Loucy (cell line): Measurements from ENCODE around the gene SBF2.
A peak's percentile ranks its signal among the peaks of the same experiment; 100 is the strongest.

ENCODE experiments used
- H2AFZ ChIP-seq: fragments of 200-600 bp; sonication (generic); 2 replicates; pipeline ENCODE4 v1.6.0; 2016; ENCODE audit warnings: antibody characterized with exemption, mild to moderate bottlenecking, low read length, moderate library complexity
- H3F3A ChIP-seq: fragments of 200-600 bp; 2 replicates; pipeline ENCODE4 v1.6.0; 2016; ENCODE audit warnings: antibody characterized with exemption, low read depth, mild to moderate bottlenecking
- H3K27me3 ChIP-seq: fragments of 200-600 bp; sonication (generic); 2 replicates; pipeline ENCODE4 v1.6.1; 2014; ENCODE audit warnings: low read length, mild to moderate bottlenecking; ENCODE audit not compliant: insufficient read depth, poor library complexity, severe bottlenecking
- H3K36me3 ChIP-seq: fragments of 200-600 bp; sonication (generic); 2 replicates; pipeline ENCODE4 v1.6.1; 2016; ENCODE audit warnings: low read length; ENCODE audit not compliant: insufficient read depth
- H3K4me1 ChIP-seq: fragments of 200-600 bp; sonication (generic); 2 replicates; pipeline ENCODE4 v1.5.1; 2014; ENCODE audit warnings: low read length, mild to moderate bottlenecking; ENCODE audit not compliant: insufficient read depth, poor library complexity, severe bottlenecking
- H3K4me2 ChIP-seq: fragments of 200-600 bp; sonication (generic); 2 replicates; pipeline ENCODE4 v1.6.0; 2014; ENCODE audit warnings: antibody characterized with exemption, low read length, low read depth, mild to moderate bottlenecking; ENCODE audit not compliant: poor library complexity, severe bottlenecking
- H3K4me3 ChIP-seq: fragments of 200-600 bp; sonication (generic); 2 replicates; pipeline ENCODE4 v1.5.1; 2014; ENCODE audit warnings: low read length, mild to moderate bottlenecking, mixed read lengths; ENCODE audit not compliant: poor library complexity, severe bottlenecking
- H3K79me2 ChIP-seq: fragments of 200-600 bp; sonication (generic); 2 replicates; pipeline ENCODE4 v1.6.1; 2014; ENCODE audit warnings: low read length; ENCODE audit not compliant: insufficient read depth
- H3K9ac ChIP-seq: fragments of 200-600 bp; sonication (generic); 2 replicates; pipeline ENCODE4 v1.6.0; 2014; ENCODE audit warnings: mild to moderate bottlenecking, low read depth, low read length, moderate library complexity; ENCODE audit not compliant: poor library complexity, severe bottlenecking
- H3K9me2 ChIP-seq: fragments of 200-600 bp; sonication (generic); replicated peaks from 2 replicates; pipeline ENCODE4 v1.6.1; 2016; ENCODE audit warnings: low read depth, low read length, mixed read lengths
- H3K9me3 ChIP-seq: fragments of 200-600 bp; sonication (generic); 2 replicates; pipeline ENCODE4 v1.6.1; 2014; ENCODE audit warnings: mild to moderate bottlenecking, antibody characterized with exemption, low read length, low read depth; ENCODE audit not compliant: insufficient read depth
- H4K20me1 ChIP-seq: fragments of 200-600 bp; sonication (generic); 2 replicates; pipeline ENCODE4 v1.6.0; 2014; ENCODE audit warnings: antibody characterized with exemption, low read length, mild to moderate bottlenecking; ENCODE audit not compliant: insufficient read depth, poor library complexity, severe bottlenecking
- CTCF ChIP-seq: fragments of 200-600 bp; sonication (generic); conservative IDR thresholded peaks from 2 replicates; pipeline ENCODE4 v1.5.1; 2014; ENCODE audit warnings: mild to moderate bottlenecking, antibody characterized with exemption, low read length
- EZH2phosphoT487 ChIP-seq: fragments of 200-600 bp; IDR thresholded peaks from 2 replicates; pipeline ENCODE4 v1.6.1; 2018; ENCODE audit warnings: antibody characterized with exemption, mild to moderate bottlenecking, moderate library complexity, borderline replicate concordance

SBF2 gene

GRCh38 chr11:9748361-9748970, 545.6 kb downstream of the SBF2 start:
- no peak overlapping the region for H3K4me3 ChIP-seq
- H3K4me1 ChIP-seq: peaks cover 12% of the 10 kb centered on the region

GRCh38 chr11:9747828-9748227, 546.2 kb downstream of the SBF2 start:
- TF ChIP-seq CTCF: no peak
- TF ChIP-seq EZH2phosphoT487: no peak
- no peaks in the 10 kb centered on the region for H3K79me2 ChIP-seq
- H3K4me2 ChIP-seq: no peak overlapping the region
- H4K20me1 ChIP-seq: no peaks in the 10 kb centered on the region
- H3K4me3 ChIP-seq: no peak overlapping the region
- no peaks in the 10 kb centered on the region for H3F3A ChIP-seq
- peaks cover 4% of the 10 kb centered on the region; the same call in 1 of the 2 replicates for H3K9me3 ChIP-seq
- no peak overlapping the region for H2AFZ ChIP-seq
- no peak overlapping the region for H3K9ac ChIP-seq
- peaks cover 8% of the 10 kb centered on the region; the same call in 1 of the 2 replicates for H3K36me3 ChIP-seq
- H3K4me1 ChIP-seq: peaks cover 12% of the 10 kb centered on the region
- no peaks in the 10 kb centered on the region for H3K9me2 ChIP-seq
- H3K27me3 ChIP-seq: no peaks in the 10 kb centered on the region

More at GRCh38 chr11:9748361-9748970, 545.6 kb downstream of the SBF2 start:
- peaks cover 4% of the 10 kb centered on the region; the same call in 1 of the 2 replicates for H3K9me3 ChIP-seq
- H3K79me2 ChIP-seq: no peaks in the 10 kb centered on the region
- H3K36me3 ChIP-seq: peaks cover 8% of the 10 kb centered on the region; the same call in 1 of the 2 replicates
- H2AFZ ChIP-seq: no peak overlapping the region
- H3K4me2 ChIP-seq: no peak overlapping the region
- H4K20me1 ChIP-seq: no peaks in the 10 kb centered on the region
- no peak overlapping the region for H3K9ac ChIP-seq
- H3K27me3 ChIP-seq: no peaks in the 10 kb centered on the region
- H3K9me2 ChIP-seq: no peaks in the 10 kb centered on the region
- TF ChIP-seq EZH2phosphoT487 (no peak), CTCF (peak; percentile 94)
- no peaks in the 10 kb centered on the region for H3F3A ChIP-seq

GRCh38 chr11:9747229-9747628, 546.8 kb downstream of the SBF2 start:
- no peaks in the 10 kb centered on the region for H3K79me2 ChIP-seq
- H2AFZ ChIP-seq: no peak overlapping the region
- H3F3A ChIP-seq: no peaks in the 10 kb centered on the region
- no peak overlapping the region for H3K4me2 ChIP-seq
- no peaks in the 10 kb centered on the region for H4K20me1 ChIP-seq
- H3K4me1 ChIP-seq: peaks cover 12% of the 10 kb centered on the region
- TF ChIP-seq CTCF (no peak), EZH2phosphoT487 (no peak)
- H3K36me3 ChIP-seq: peaks cover 9% of the 10 kb centered on the region; the same call in 1 of the 2 replicates
- H3K9ac ChIP-seq: no peak overlapping the region
- H3K27me3 ChIP-seq: no peaks in the 10 kb centered on the region
- H3K9me2 ChIP-seq: no peaks in the 10 kb centered on the region
- no peak overlapping the region for H3K4me3 ChIP-seq
- H3K9me3 ChIP-seq: peaks cover 4% of the 10 kb centered on the region; the same call in 1 of the 2 replicates
